Endodermal cell (in vitro differentiated cells): ENCODE results near the gene CNNM1. TPM values are rescaled to one million over a fixed set of nuclear protein-coding genes. Genes with fewer than 3 reads are reported as not detected.
A peak's percentile ranks its signal among the peaks of the same experiment; 100 is the strongest.

ENCODE experiments used
- DNase-seq: peaks from one replicate; pipeline ENCODE4 v3.0.0-alpha.2; 2017
- H3K27ac ChIP-seq: 2 replicates; pipeline ENCODE4 v1.5.1; 2013; ENCODE audit warnings: mild to moderate bottlenecking, low read depth, low read length, moderate library complexity
- H3K27me3 ChIP-seq: 2 replicates; pipeline ENCODE4 v1.6.1; 2013; ENCODE audit warnings: mild to moderate bottlenecking, low read length, moderate library complexity; ENCODE audit not compliant: insufficient read depth, control insufficient read depth, poor library complexity, severe bottlenecking
- H3K36me3 ChIP-seq: 2 replicates; pipeline ENCODE4 v1.7.0; 2013; ENCODE audit warnings: mild to moderate bottlenecking, low read length, moderate library complexity; ENCODE audit not compliant: control insufficient read depth, insufficient read depth
- H3K4me1 ChIP-seq: one replicate; pipeline ENCODE4 v1.7.0; 2013; ENCODE audit warnings: low read length; ENCODE audit not compliant: control insufficient read depth, insufficient read depth
- H3K4me3 ChIP-seq: 2 replicates; pipeline ENCODE4 v1.5.1; 2013; ENCODE audit warnings: mild to moderate bottlenecking, low read length, moderate library complexity
- H3K9ac ChIP-seq: 2 replicates; pipeline ENCODE4 v1.6.1; 2013; ENCODE audit warnings: mild to moderate bottlenecking, low read length, moderate library complexity; ENCODE audit not compliant: poor library complexity, severe bottlenecking; ENCODE audit errors: extremely low read depth
- H3K9me3 ChIP-seq: 2 replicates; pipeline ENCODE4 v1.6.1; 2013; ENCODE audit warnings: mild to moderate bottlenecking, low read length, moderate library complexity; ENCODE audit not compliant: control insufficient read depth
- H3K27ac Mint-ChIP-seq: 2 replicates; pipeline ENCODE4 v1.8.0; 2020; ENCODE audit warnings: mixed read lengths
- H3K27me3 Mint-ChIP-seq: 2 replicates; pipeline ENCODE4 v1.8.0; 2021; ENCODE audit warnings: mild to moderate bottlenecking, mixed read lengths; ENCODE audit not compliant: insufficient read depth
- H3K36me3 Mint-ChIP-seq: 2 replicates; pipeline ENCODE4 v1.8.0; 2020; ENCODE audit warnings: low read depth, mixed read lengths
- H3K4me1 Mint-ChIP-seq: 2 replicates; pipeline ENCODE4 v1.8.0; 2020; ENCODE audit warnings: mixed read lengths
- H3K4me3 Mint-ChIP-seq: 2 replicates; pipeline ENCODE4 v1.8.0; 2020; ENCODE audit warnings: mild to moderate bottlenecking, moderate library complexity, mixed read lengths
- H3K9me3 Mint-ChIP-seq: 2 replicates; pipeline ENCODE4 v1.8.0; 2020; ENCODE audit warnings: mild to moderate bottlenecking, mixed read lengths
- WGBS, 2 experiments: methylation state at CpG; one replicate each; pipeline versions ENCODE4 v1.1.5 to v1.1.7; 2013; ENCODE audit warnings: missing lambda C conversion rate in 2 of 2, mixed read lengths in 1 of 2; ENCODE audit not compliant: insufficient coverage in 1 of 2, insufficient read length in 1 of 2; 5-methylcytosine and 5-hydroxymethylcytosine counted together
- total RNA-seq, 2 donors: library from RNA; stranded (reverse); fragmentation: NEBNext Ultra II Directional in 1 of 2; extraction: Animal tissue kit (Norgen Biotek cat#: 25700) in 1 of 2; gene quantifications; 2 replicates in 1 of 2; 3 replicates in 1 of 2; pipeline ENCODE4 v1.2.1, GENCODE V29; 2021
- TF ChIP-seq, protein P1 (sequence below): fragments of 200-600 bp; sonication (generic); conservative IDR thresholded peaks from 2 replicates; pipeline ENCODE4 v1.5.0; 2021; ENCODE audit warnings: antibody characterized with exemption, mild to moderate bottlenecking

The CNNM1 gene
- total RNA-seq, 2 donors from 2014 or later = 2.8 to 3.8 TPM

DNA sequence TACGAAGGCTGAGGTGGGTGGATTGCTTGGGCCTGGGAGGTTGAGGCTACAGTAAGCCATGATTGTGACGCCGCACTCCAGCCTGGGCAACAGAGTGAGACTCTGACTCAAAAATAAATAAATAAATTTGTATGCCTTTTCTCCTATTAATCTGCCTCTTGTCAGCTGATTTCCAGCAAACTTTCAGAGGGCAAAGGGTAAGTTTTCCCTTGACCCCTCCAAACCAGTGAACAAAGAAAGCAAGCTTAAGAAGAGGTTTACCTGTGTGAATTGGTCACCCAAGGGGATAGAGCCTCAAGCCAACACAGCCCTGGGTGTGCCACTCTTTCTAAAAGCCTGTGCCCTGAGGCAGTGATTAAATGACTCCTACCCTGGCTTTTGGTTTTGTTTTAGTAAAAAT, 70.5 kb downstream of the CNNM1 start:
- 97 to 100% methylated on average over 3 of the region's 3 CpGs for whole genome bisulfite sequencing, 2 experiments
- H3K9me3 Mint-ChIP-seq = no peaks in the 10 kb centered on the region
- H3K27ac ChIP-seq = no peak overlapping the region

DNA sequence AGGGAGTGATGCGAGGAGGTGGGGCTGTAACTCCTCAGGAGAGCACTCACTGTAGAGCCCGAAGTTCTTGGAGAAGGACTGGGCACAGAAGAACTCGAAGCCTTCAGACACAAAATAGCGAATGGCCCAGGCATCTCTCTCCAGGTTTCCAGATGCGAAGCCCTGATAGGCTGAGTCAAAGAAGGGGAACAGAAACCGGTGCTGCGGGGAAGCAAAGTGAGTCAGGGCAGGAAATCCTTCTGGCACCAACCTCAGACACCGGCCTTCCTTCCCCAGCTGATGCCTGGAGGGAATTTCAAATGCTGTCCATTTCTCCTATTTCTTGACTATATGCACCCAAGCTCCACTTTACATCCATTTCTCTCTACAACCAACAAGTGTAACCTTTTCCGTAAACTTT, 74.5 kb downstream of the CNNM1 start:
- Histone ChIP-seq H3K4me3 (no peak overlapping the region), H3K36me3 (peaks cover 64% of the 10 kb centered on the region), H3K4me1 (no peaks in the 10 kb centered on the region), H3K27me3 (no peaks in the 10 kb centered on the region), H3K27ac (no peak overlapping the region), H3K9me3 (no peaks in the 10 kb centered on the region), H3K9ac (no peak overlapping the region)
- no peaks in the 10 kb centered on the region for H3K9me3 Mint-ChIP-seq
- WGBS, 2 experiments = 97% methylated on average over 7 to 9 of the region's 9 CpGs
- DNase-seq = no peak
- H3K36me3 Mint-ChIP-seq = peaks cover 63% of the 10 kb centered on the region
- H3K4me3 Mint-ChIP-seq = no peak overlapping the region
- no peaks in the 10 kb centered on the region for H3K27me3 Mint-ChIP-seq
- H3K27ac Mint-ChIP-seq = no peak overlapping the region
- TF ChIP-seq, protein P1, sequence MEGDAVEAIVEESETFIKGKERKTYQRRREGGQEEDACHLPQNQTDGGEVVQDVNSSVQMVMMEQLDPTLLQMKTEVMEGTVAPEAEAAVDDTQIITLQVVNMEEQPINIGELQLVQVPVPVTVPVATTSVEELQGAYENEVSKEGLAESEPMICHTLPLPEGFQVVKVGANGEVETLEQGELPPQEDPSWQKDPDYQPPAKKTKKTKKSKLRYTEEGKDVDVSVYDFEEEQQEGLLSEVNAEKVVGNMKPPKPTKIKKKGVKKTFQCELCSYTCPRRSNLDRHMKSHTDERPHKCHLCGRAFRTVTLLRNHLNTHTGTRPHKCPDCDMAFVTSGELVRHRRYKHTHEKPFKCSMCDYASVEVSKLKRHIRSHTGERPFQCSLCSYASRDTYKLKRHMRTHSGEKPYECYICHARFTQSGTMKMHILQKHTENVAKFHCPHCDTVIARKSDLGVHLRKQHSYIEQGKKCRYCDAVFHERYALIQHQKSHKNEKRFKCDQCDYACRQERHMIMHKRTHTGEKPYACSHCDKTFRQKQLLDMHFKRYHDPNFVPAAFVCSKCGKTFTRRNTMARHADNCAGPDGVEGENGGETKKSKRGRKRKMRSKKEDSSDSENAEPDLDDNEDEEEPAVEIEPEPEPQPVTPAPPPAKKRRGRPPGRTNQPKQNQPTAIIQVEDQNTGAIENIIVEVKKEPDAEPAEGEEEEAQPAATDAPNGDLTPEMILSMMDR = no peak
- H3K4me1 Mint-ChIP-seq = no peaks in the 10 kb centered on the region

More for the DNA sequence above, 70.5 kb downstream of the CNNM1 start:
- H3K27ac Mint-ChIP-seq = no peak overlapping the region
- peaks cover 7% of the 10 kb centered on the region for H3K4me1 ChIP-seq
- peaks cover 62% of the 10 kb centered on the region for H3K36me3 ChIP-seq
- no peak overlapping the region for H3K9ac ChIP-seq
- no peaks in the 10 kb centered on the region for H3K27me3 ChIP-seq
- TF ChIP-seq, protein P1 = no peak
- DNase-seq = no peak
- peaks cover 51% of the 10 kb centered on the region for H3K36me3 Mint-ChIP-seq
- H3K4me3 ChIP-seq = no peak overlapping the region
- no peaks in the 10 kb centered on the region for H3K27me3 Mint-ChIP-seq
- no peak overlapping the region for H3K4me3 Mint-ChIP-seq
- H3K9me3 ChIP-seq = no peaks in the 10 kb centered on the region
- peaks cover 18% of the 10 kb centered on the region for H3K4me1 Mint-ChIP-seq

DNA sequence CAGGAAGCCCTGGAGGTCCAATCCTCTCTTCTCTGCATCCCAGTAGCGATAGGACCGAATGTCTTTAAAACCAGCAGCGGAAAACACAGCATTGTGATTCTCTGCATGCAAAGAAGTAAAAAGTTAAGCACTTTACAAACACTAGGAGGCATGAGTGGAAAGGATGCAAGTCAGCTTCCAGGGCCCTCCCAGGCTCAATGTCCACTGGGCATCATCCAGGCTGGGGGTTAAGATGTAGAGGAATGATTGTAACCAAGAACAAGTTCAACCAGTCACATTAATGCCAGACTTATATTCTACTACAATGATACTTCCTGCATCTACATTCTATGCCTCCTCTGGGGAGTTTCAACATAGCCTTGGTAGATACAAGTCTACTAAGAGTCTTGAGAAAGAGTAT, 77.0 kb downstream of the CNNM1 start:
- no peak for DNase-seq
- no peak overlapping the region for H3K4me3 ChIP-seq
- no peak overlapping the region for H3K4me3 Mint-ChIP-seq
- H3K27ac Mint-ChIP-seq = no peak overlapping the region
- no peaks in the 10 kb centered on the region for H3K27me3 Mint-ChIP-seq
- no peaks in the 10 kb centered on the region for H3K27me3 ChIP-seq
- TF ChIP-seq, protein P1 = peak; percentile 36
- H3K9ac ChIP-seq = no peak overlapping the region
- H3K9me3 ChIP-seq = no peaks in the 10 kb centered on the region
- H3K4me1 ChIP-seq = no peaks in the 10 kb centered on the region
- WGBS, 2 experiments = 94 to 100% methylated on average over 3 of the region's 3 CpGs
- H3K36me3 ChIP-seq = peaks cover 67% of the 10 kb centered on the region
- no peaks in the 10 kb centered on the region for H3K4me1 Mint-ChIP-seq
- no peaks in the 10 kb centered on the region for H3K9me3 Mint-ChIP-seq
- H3K36me3 Mint-ChIP-seq = peaks cover 57% of the 10 kb centered on the region
- H3K27ac ChIP-seq = no peak overlapping the region
